ENCODE measurements around the gene B4GALT4. TPM values are rescaled to one million over a fixed set of nuclear protein-coding genes. Genes with fewer than 3 reads are reported as not detected.

B4GALT4 gene
- total RNA-seq, 1 experiment from 2014 or later: 46.5 TPM

DNA sequence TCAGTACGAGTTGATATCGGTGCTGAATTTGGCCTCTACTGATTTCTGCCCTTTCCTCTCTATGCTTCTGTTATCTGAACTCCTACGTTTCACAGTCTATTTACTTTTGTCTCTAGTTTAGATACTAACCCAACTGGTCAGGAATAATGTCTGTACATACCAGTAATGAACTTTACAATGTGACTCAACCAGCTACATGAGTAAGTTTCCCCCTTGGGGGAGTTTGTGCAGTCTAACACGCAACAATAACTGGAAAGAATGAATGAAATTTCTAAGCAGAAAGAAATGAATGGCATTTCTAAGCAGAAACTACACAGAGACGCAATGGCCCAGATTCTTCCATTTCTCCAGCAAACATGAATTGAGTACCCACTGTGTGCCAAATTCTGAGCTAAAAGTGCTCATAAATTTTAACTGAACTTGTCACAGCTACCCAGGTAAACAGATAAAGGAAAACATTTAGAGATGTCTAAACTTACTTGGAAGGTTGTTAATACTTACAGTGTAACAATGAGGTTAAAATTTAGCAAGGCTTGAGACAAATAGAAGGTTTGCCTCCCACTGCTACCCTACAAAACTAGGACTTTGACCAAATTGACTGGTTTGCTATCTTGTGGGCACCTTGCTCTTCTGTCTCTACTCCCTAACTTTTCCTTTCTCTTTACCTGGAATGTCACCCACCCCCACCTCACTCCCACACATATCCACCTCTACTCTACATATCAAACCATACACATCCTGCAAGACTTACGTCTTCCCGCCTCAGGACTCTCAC is 55.7 kb downstream of the B4GALT4 start:
- H2AK5ac ChIP-seq (ENCODE audit: insufficient read length, low read length): no peak overlapping the region
- no peak overlapping the region for H3K18ac ChIP-seq (ENCODE audit: insufficient read length, low read depth, low read length)
- no peaks in the 10 kb centered on the region for H4K20me1 ChIP-seq (ENCODE audit: control insufficient read depth, insufficient read depth, insufficient read length)
- no peaks in the 10 kb centered on the region for H3K9me3 Mint-ChIP-seq
- no peak overlapping the region for H3K4me2 ChIP-seq (ENCODE audit: insufficient read depth, insufficient read length, low read length)
- WGBS (ENCODE audit: extremely low coverage, insufficient read length, low lambda C conversion rate): no CpG with 5 or more reads among the region's 7 CpGs
- H3K14ac ChIP-seq (ENCODE audit: insufficient read depth, low read length): no peak overlapping the region
- H3K23ac ChIP-seq (ENCODE audit: insufficient read length, low read depth, low read length): no peak overlapping the region
- H2BK20ac ChIP-seq (ENCODE audit: low read depth, low read length, poor library complexity, severe bottlenecking): no peak overlapping the region
- H3K56ac ChIP-seq (ENCODE audit: insufficient read length, low read depth, low read length): no peak overlapping the region
- no peaks in the 10 kb centered on the region for H3K4me1 ChIP-seq (ENCODE audit: insufficient read depth, low read length)
- H3K4me3 Mint-ChIP-seq: no peak overlapping the region
- H2AFZ ChIP-seq (ENCODE audit: low read length): no peak overlapping the region
- no peaks in the 10 kb centered on the region for H3K23me2 ChIP-seq (ENCODE audit: insufficient read length, low read depth, low read length, poor library complexity, severe bottlenecking)
- no peak overlapping the region for H2BK120ac ChIP-seq (ENCODE audit: low read depth, low read length, poor library complexity, severe bottlenecking)
- H3K36me3 Mint-ChIP-seq (ENCODE audit: insufficient read depth in 1 of 3, low read depth in 3 of 3): no peaks in the 10 kb centered on the region
- no peaks in the 10 kb centered on the region for H3K27me3 ChIP-seq (ENCODE audit: insufficient read depth, low read length)
- DNase-seq: no peak
- no peak overlapping the region for H2BK5ac ChIP-seq (ENCODE audit: insufficient read length, low read length)
- H3K27ac ChIP-seq (ENCODE audit: insufficient read length, low read depth, low read length): no peak overlapping the region
- H2BK15ac ChIP-seq (ENCODE audit: low read depth, low read length): no peak overlapping the region
- TF ChIP-seq CTCF (conservative IDR thresholded peaks at IDR 0.05): no peak
- H2BK12ac ChIP-seq (ENCODE audit: insufficient read length, low read depth, low read length): no peak overlapping the region
- H3K79me2 ChIP-seq (ENCODE audit: insufficient read depth, low read length): no peaks in the 10 kb centered on the region
- no peaks in the 10 kb centered on the region for H3K79me1 ChIP-seq (ENCODE audit: insufficient read depth, low read depth, low read length, poor library complexity, severe bottlenecking)
- H4K8ac ChIP-seq (replicated peaks; ENCODE audit: insufficient read length, low read depth, low read length): no peak overlapping the region
- H3K27ac Mint-ChIP-seq: no peak overlapping the region
- H3K27me3 Mint-ChIP-seq (ENCODE audit: low read depth): no peaks in the 10 kb centered on the region; the same call in 1 of the 2 replicates
- H3K4ac ChIP-seq (ENCODE audit: low read depth, low read length): no peak overlapping the region
- peaks cover 0 to 4% of the 10 kb centered on the region in 2 experiments; a peak in 1 of 4 replicates for H3K4me1 Mint-ChIP-seq
- no peak overlapping the region for H4K5ac ChIP-seq (ENCODE audit: insufficient read length, low read depth, low read length)
- no peak overlapping the region for H3T11ph ChIP-seq (ENCODE audit: low read length)
- H3K9me3 ChIP-seq (ENCODE audit: control insufficient read depth, low read depth, low read length): no peaks in the 10 kb centered on the region
- H3K9ac ChIP-seq (ENCODE audit: extremely low read depth, insufficient read length, low read length): no peak overlapping the region
- no peak overlapping the region for H4K91ac ChIP-seq (ENCODE audit: insufficient read length, low read depth, low read length)
